AG04449 (cell line): Measurements from ENCODE around the gene FAM118B.

Experiments
- CTCF ChIA-PET: fragments of 350-600 bp; formaldehyde crosslinking; extraction: SDS; loops from one replicate; lab custom pipeline; 2021; ENCODE audit warnings: antibody characterized with exemption; lab: Yijun Ruan, JAX
- POLR2A ChIA-PET: fragments of 400-600, 350-600 bp; formaldehyde crosslinking; extraction: SDS; loops from one replicate; lab custom pipeline; 2020; ENCODE audit warnings: antibody characterized with exemption, inconsistent platforms; lab: Yijun Ruan, JAX
- DNase-seq: peaks from one replicate; pipeline ENCODE4 v3.0.0-alpha.2; 2010; ENCODE audit warnings: low read depth, low spot score
- H3K4me3 ChIP-seq: 2 replicates; pipeline ENCODE4 v1.5.1; 2011; ENCODE audit warnings: low read depth, mild to moderate bottlenecking, control low read depth, low read length
- TF ChIP-seq, protein P1 (sequence below): IDR thresholded peaks from one replicate; pipeline ENCODE4 v1.5.1; 2011; ENCODE audit warnings: mild to moderate bottlenecking, moderate library complexity, low read length, control low read depth, inconsistent platforms; ENCODE audit not compliant: insufficient read depth; ENCODE audit errors: missing control alignments

Gene FAM118B

GRCh38 chr11:126310992-126311310 lies 99.4 kb downstream of the FAM118B start:
- DNase-seq: no peak
- ChIA-PET CTCF (interaction anchor here (0.8 to 10.0 kb wide), 46 partner anchors 8 to 1035 kb away, joined by 3 to 260 read pairs (median 6); partner anchors contain the start of gene ST3GAL4), POLR2A (interaction anchor here (0.9 kb wide), 2 partner anchors 7 to 43 kb away, joined by 3 read pairs; no protein-coding TSS in a partner anchor)
- no peak overlapping the region for H3K4me3 ChIP-seq
- TF ChIP-seq, protein P1, sequence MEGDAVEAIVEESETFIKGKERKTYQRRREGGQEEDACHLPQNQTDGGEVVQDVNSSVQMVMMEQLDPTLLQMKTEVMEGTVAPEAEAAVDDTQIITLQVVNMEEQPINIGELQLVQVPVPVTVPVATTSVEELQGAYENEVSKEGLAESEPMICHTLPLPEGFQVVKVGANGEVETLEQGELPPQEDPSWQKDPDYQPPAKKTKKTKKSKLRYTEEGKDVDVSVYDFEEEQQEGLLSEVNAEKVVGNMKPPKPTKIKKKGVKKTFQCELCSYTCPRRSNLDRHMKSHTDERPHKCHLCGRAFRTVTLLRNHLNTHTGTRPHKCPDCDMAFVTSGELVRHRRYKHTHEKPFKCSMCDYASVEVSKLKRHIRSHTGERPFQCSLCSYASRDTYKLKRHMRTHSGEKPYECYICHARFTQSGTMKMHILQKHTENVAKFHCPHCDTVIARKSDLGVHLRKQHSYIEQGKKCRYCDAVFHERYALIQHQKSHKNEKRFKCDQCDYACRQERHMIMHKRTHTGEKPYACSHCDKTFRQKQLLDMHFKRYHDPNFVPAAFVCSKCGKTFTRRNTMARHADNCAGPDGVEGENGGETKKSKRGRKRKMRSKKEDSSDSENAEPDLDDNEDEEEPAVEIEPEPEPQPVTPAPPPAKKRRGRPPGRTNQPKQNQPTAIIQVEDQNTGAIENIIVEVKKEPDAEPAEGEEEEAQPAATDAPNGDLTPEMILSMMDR: no peak

- ChIA-PET CTCF (interaction anchor here (0.8 to 10.0 kb wide), 42 partner anchors 8 to 1034 kb away, joined by 3 to 260 read pairs (median 6); partner anchors contain the start of gene ST3GAL4), POLR2A (interaction anchor here (0.9 kb wide), 1 partner anchor 43 kb away, joined by 3 read pairs; no protein-coding TSS in a partner anchor)
- DNase-seq: no peak
- H3K4me3 ChIP-seq: no peak overlapping the region
- TF ChIP-seq, protein P1: no peak
Measured at GRCh38 chr11:126311401-126312291, 100.1 kb downstream of the FAM118B start.
